Measurements from ENCODE around the gene MAGI3.

DNA sequence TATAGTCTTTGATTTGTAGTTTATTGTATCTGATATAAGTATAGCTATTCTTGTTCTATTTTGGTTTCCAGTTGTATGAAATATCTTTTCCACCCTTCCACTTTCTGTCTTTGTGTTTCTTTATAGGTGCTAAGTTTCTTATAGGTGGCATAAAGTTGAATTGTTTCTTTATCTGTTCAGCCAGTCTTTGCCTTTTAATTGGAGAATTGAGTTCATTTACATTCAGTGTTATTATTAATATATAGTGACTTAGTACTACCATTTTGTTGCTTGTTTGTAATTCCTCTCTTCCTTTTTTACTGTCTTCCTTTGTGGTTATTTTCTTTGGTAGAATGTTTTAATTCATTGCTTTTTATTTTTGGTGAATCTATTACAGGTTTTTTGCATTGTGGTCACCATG is 77.7 kb downstream of the MAGI3 start:
- no peak for TF ChIP-seq POLR2A (IDR thresholded peaks at IDR 0.05)
- TF ChIP-seq, protein P1, sequence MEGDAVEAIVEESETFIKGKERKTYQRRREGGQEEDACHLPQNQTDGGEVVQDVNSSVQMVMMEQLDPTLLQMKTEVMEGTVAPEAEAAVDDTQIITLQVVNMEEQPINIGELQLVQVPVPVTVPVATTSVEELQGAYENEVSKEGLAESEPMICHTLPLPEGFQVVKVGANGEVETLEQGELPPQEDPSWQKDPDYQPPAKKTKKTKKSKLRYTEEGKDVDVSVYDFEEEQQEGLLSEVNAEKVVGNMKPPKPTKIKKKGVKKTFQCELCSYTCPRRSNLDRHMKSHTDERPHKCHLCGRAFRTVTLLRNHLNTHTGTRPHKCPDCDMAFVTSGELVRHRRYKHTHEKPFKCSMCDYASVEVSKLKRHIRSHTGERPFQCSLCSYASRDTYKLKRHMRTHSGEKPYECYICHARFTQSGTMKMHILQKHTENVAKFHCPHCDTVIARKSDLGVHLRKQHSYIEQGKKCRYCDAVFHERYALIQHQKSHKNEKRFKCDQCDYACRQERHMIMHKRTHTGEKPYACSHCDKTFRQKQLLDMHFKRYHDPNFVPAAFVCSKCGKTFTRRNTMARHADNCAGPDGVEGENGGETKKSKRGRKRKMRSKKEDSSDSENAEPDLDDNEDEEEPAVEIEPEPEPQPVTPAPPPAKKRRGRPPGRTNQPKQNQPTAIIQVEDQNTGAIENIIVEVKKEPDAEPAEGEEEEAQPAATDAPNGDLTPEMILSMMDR (IDR thresholded peaks at IDR 0.05) = no peak

Data from adrenal gland (tissue), 5 donors.